HEK293 (cell line): ENCODE measurements around the gene MAP3K13.

Source experiments
- CTCF ChIA-PET: fragments of 350-600 bp; formaldehyde crosslinking; extraction: SDS; loops from one replicate; lab custom pipeline; 2021; ENCODE audit warnings: antibody characterized with exemption; lab: Yijun Ruan, JAX
- POLR2A ChIA-PET: fragments of 300-600 bp; formaldehyde crosslinking; extraction: SDS; loops from one replicate; lab custom pipeline; 2020; ENCODE audit warnings: antibody characterized with exemption, inconsistent platforms; lab: Yijun Ruan, JAX
- H3K27ac ChIP-seq: fragments of 200-500 bp; sonication (Bioruptor generic); 2 replicates; pipeline ENCODE4 v1.5.1; 2014; ENCODE audit warnings: low read depth, low read length, control low read depth, inconsistent platforms; ENCODE audit errors: extremely low read depth
- H3K36me3 ChIP-seq, 2 experiments: fragments of 200-500 bp in 1 of 2; sonication (Bioruptor generic) in 1 of 2; 1 replicate in 1 of 2; 2 replicates in 1 of 2; pipeline ENCODE4 v1.5.1; 2014 to 2017; ENCODE audit warnings: inconsistent platforms in 2 of 2, low read length in 2 of 2; ENCODE audit not compliant: control insufficient read depth in 2 of 2, insufficient read depth in 1 of 2
- H3K4me1 ChIP-seq: fragments of 200-500 bp; sonication (Bioruptor generic); 2 replicates; pipeline ENCODE4 v1.5.1; 2014; ENCODE audit warnings: mild to moderate bottlenecking, low read length, inconsistent platforms; ENCODE audit not compliant: control insufficient read depth, insufficient read depth
- H3K4me3 ChIP-seq: 2 replicates; pipeline ENCODE4 v1.5.1; 2011; ENCODE audit warnings: low read depth, mild to moderate bottlenecking, control low read depth, low read length, moderate library complexity
- H3K9me3 ChIP-seq: fragments of 200-500 bp; sonication (Bioruptor generic); 2 replicates; pipeline ENCODE4 v1.5.1; 2014; ENCODE audit warnings: low read depth, low read length, inconsistent platforms; ENCODE audit not compliant: control insufficient read depth, insufficient read depth
- GLI4 ChIP-seq: fragments of 450-650 bp; formaldehyde crosslinking; IDR thresholded peaks from 2 replicates; pipeline ENCODE4 v1.5.1; 2016; ENCODE audit warnings: missing biosample characterization, missing genetic modification characterization
- GLIS2 ChIP-seq: fragments of 450-650 bp; formaldehyde crosslinking; IDR thresholded peaks from 2 replicates; pipeline ENCODE4 v1.5.1; 2016; ENCODE audit warnings: missing biosample characterization, missing genetic modification characterization
- INSM2 ChIP-seq: fragments of 450-650 bp; formaldehyde crosslinking; IDR thresholded peaks from 2 replicates; pipeline ENCODE4 v1.5.1; 2016; ENCODE audit warnings: missing biosample characterization, missing genetic modification characterization
- KLF1 ChIP-seq: fragments of 450-650 bp; formaldehyde crosslinking; IDR thresholded peaks from 2 replicates; pipeline ENCODE4 v1.5.1; 2016; ENCODE audit warnings: missing biosample characterization, missing genetic modification characterization
- KLF7 ChIP-seq: fragments of 450-650 bp; formaldehyde crosslinking; IDR thresholded peaks from 2 replicates; pipeline ENCODE4 v1.5.1; 2016; ENCODE audit warnings: missing biosample characterization, missing genetic modification characterization, borderline replicate concordance
- SETDB1 ChIP-seq: IDR thresholded peaks from one replicate; pipeline ENCODE4 v1.6.1; 2017; ENCODE audit warnings: mild to moderate bottlenecking, low read length, moderate library complexity, mixed read lengths; ENCODE audit not compliant: insufficient read length
- TCF7L2 ChIP-seq: IDR thresholded peaks from 2 replicates; pipeline ENCODE4 v1.6.1; 2011; ENCODE audit warnings: low read depth, mild to moderate bottlenecking, inconsistent platforms, low read length, moderate library complexity, borderline replicate concordance
- WT1 ChIP-seq: fragments of 450-650 bp; formaldehyde crosslinking; IDR thresholded peaks from 2 replicates; pipeline ENCODE4 v1.5.1; 2016; ENCODE audit warnings: missing biosample characterization, missing genetic modification characterization
- ZBTB20 ChIP-seq: fragments of 450-650 bp; formaldehyde crosslinking; IDR thresholded peaks from 2 replicates; pipeline ENCODE4 v1.5.1; 2016; ENCODE audit warnings: missing biosample characterization, missing genetic modification characterization
- ZFHX2 ChIP-seq: fragments of 450-650 bp; formaldehyde crosslinking; conservative IDR thresholded peaks from 2 replicates; pipeline ENCODE4 v1.5.1; 2016; ENCODE audit warnings: missing biosample characterization, missing genetic modification characterization
- ZNF10 ChIP-seq: fragments of 450-650 bp; formaldehyde crosslinking; IDR thresholded peaks from 2 replicates; pipeline ENCODE4 v1.5.1; 2017; ENCODE audit warnings: missing biosample characterization, missing genetic modification characterization
- ZNF175 ChIP-seq: fragments of 450-650 bp; formaldehyde crosslinking; IDR thresholded peaks from 2 replicates; pipeline ENCODE4 v1.5.1; 2016; ENCODE audit warnings: missing biosample characterization, missing genetic modification characterization
- ZNF18 ChIP-seq: fragments of 450-650 bp; formaldehyde crosslinking; IDR thresholded peaks from 2 replicates; pipeline ENCODE4 v1.5.1; 2016; ENCODE audit warnings: missing biosample characterization, missing genetic modification characterization
- ZNF211 ChIP-seq: fragments of 450-650 bp; formaldehyde crosslinking; IDR thresholded peaks from 2 replicates; pipeline ENCODE4 v1.5.1; 2016; ENCODE audit warnings: low read depth, missing biosample characterization, missing genetic modification characterization
- ZNF214 ChIP-seq: fragments of 450-650 bp; formaldehyde crosslinking; IDR thresholded peaks from 2 replicates; pipeline ENCODE4 v1.5.1; 2017; ENCODE audit warnings: missing biosample characterization, mild to moderate bottlenecking, missing genetic modification characterization, borderline replicate concordance
- ZNF266 ChIP-seq: fragments of 450-650 bp; formaldehyde crosslinking; IDR thresholded peaks from 2 replicates; pipeline ENCODE4 v1.5.1; 2016; ENCODE audit warnings: missing biosample characterization, missing genetic modification characterization, low read depth
- ZNF324 ChIP-seq: fragments of 450-650 bp; formaldehyde crosslinking; IDR thresholded peaks from 2 replicates; pipeline ENCODE4 v1.5.1; 2016; ENCODE audit warnings: missing biosample characterization, missing genetic modification characterization
- ZNF416 ChIP-seq: fragments of 450-650 bp; formaldehyde crosslinking; IDR thresholded peaks from 2 replicates; pipeline ENCODE4 v1.5.1; 2016; ENCODE audit warnings: missing biosample characterization, missing genetic modification characterization
- ZNF433 ChIP-seq: fragments of 450-650 bp; formaldehyde crosslinking; IDR thresholded peaks from 2 replicates; pipeline ENCODE4 v1.5.1; 2016; ENCODE audit warnings: missing biosample characterization, missing genetic modification characterization, low read depth
- ZNF510 ChIP-seq: fragments of 450-650 bp; formaldehyde crosslinking; IDR thresholded peaks from 2 replicates; pipeline ENCODE4 v1.5.1; 2018; ENCODE audit warnings: mild to moderate bottlenecking, missing genetic modification characterization, missing biosample characterization; ENCODE audit not compliant: insufficient replicate concordance
- ZNF529 ChIP-seq: fragments of 450-650 bp; formaldehyde crosslinking; IDR thresholded peaks from 2 replicates; pipeline ENCODE4 v1.5.1; 2017; ENCODE audit warnings: missing genetic modification characterization, missing biosample characterization; ENCODE audit not compliant: insufficient replicate concordance
- ZNF580 ChIP-seq: fragments of 450-650 bp; formaldehyde crosslinking; IDR thresholded peaks from 2 replicates; pipeline ENCODE4 v1.5.1; 2016; ENCODE audit warnings: missing biosample characterization, missing genetic modification characterization
- ZNF624 ChIP-seq: fragments of 450-650 bp; formaldehyde crosslinking; IDR thresholded peaks from 2 replicates; pipeline ENCODE4 v1.5.1; 2017; ENCODE audit warnings: missing biosample characterization, missing genetic modification characterization
- ZNF658 ChIP-seq: fragments of 450-650 bp; formaldehyde crosslinking; IDR thresholded peaks from 2 replicates; pipeline ENCODE4; 2016; ENCODE audit warnings: missing biosample characterization, missing genetic modification characterization
- ZNF660 ChIP-seq: fragments of 450-650 bp; IDR thresholded peaks from 2 replicates; pipeline ENCODE4 v1.5.1; 2018; ENCODE audit warnings: missing biosample characterization, mild to moderate bottlenecking, missing genetic modification characterization
- ZNF707 ChIP-seq: fragments of 450-650 bp; formaldehyde crosslinking; IDR thresholded peaks from 2 replicates; pipeline ENCODE4 v1.5.1; 2016; ENCODE audit warnings: missing biosample characterization, missing genetic modification characterization
- ZSCAN4 ChIP-seq: fragments of 450-650 bp; formaldehyde crosslinking; IDR thresholded peaks from 2 replicates; pipeline ENCODE4 v1.5.1; 2017; ENCODE audit warnings: missing biosample characterization, missing genetic modification characterization

The MAP3K13 gene

GRCh38 chr3:185317674-185318073 lies 45.3 kb upstream of the MAP3K13 start:
- H3K9me3 ChIP-seq: no peaks in the 10 kb centered on the region
- POLR2A ChIA-PET: no interaction called here
- no peaks in the 10 kb centered on the region for H3K4me1 ChIP-seq
- H3K36me3 ChIP-seq: no peaks in the 10 kb centered on the region
- TF ChIP-seq ZNF175 (tag by site-specific recombination) (no peak), ZNF580 (tag by site-specific recombination) (no peak), ZNF529 (tag by site-specific recombination) (no peak), ZNF416 (tag by site-specific recombination) (no peak), ZFHX2 (tag by site-specific recombination) (no peak), ZNF658 (tag by site-specific recombination) (no peak), KLF1 (tag by site-specific recombination) (no peak), ZNF433 (no peak), SETDB1 (no peak), ZNF324 (tag by site-specific recombination) (no peak), ZNF214 (tag by site-specific recombination) (no peak)
- TF ChIP-seq, all 188 proteins: peak for 0
- CTCF ChIA-PET: no interaction called here
- Histone ChIP-seq H3K4me3 (no peak overlapping the region), H3K27ac (no peak overlapping the region)

GRCh38 chr3:185318141-185318540 lies 44.8 kb upstream of the MAP3K13 start:
- POLR2A ChIA-PET: no interaction called here
- H3K36me3 ChIP-seq: no peaks in the 10 kb centered on the region
- H3K4me1 ChIP-seq: no peaks in the 10 kb centered on the region
- TF ChIP-seq ZNF510 (tag by site-specific recombination): no peak
- TF ChIP-seq, all 188 proteins: peak for 0
- CTCF ChIA-PET: no interaction called here
- Histone ChIP-seq H3K4me3 (no peak overlapping the region), H3K27ac (no peak overlapping the region), H3K9me3 (no peaks in the 10 kb centered on the region)

GRCh38 chr3:185319801-185320200 lies 43.1 kb upstream of the MAP3K13 start:
- Histone ChIP-seq H3K9me3 (no peaks in the 10 kb centered on the region), H3K4me3 (no peak overlapping the region), H3K36me3 (no peaks in the 10 kb centered on the region), H3K4me1 (no peaks in the 10 kb centered on the region), H3K27ac (no peak overlapping the region)
- ChIA-PET POLR2A (no interaction called here), CTCF (interaction anchor here (0.6 kb wide), 1 partner anchor 11 kb away, joined by 3 read pairs; no protein-coding TSS in a partner anchor)
- TF ChIP-seq ZNF660 (tag by site-specific recombination) (no peak), INSM2 (tag by site-specific recombination) (no peak), KLF7 (tag by site-specific recombination) (no peak), ZSCAN4 (tag by site-specific recombination) (no peak), TCF7L2 (no peak), ZNF624 (tag by site-specific recombination) (no peak), ZNF18 (no peak), WT1 (no peak), ZNF211 (no peak), ZNF266 (tag by site-specific recombination) (no peak), GLIS2 (tag by site-specific recombination) (no peak), ZNF10 (tag by site-specific recombination) (no peak), ZNF214 (tag by site-specific recombination) (no peak), GLI4 (no peak), ZNF707 (tag by site-specific recombination) (no peak), ZBTB20 (tag by site-specific recombination) (no peak)
